ENCODE measurements around the gene KIF5C.

The KIF5C gene

GRCh38 chr2:149047118-149047517 is 172.1 kb downstream of the KIF5C start:
- no peak for DNase-seq (ENCODE audit: low read depth)
- H3K4me3 ChIP-seq (ENCODE audit: low read depth, low read length) = no peak overlapping the region
- no peak for TF ChIP-seq CTCF (IDR thresholded peaks at IDR 0.05; ENCODE audit: insufficient read depth, low read depth, low read length, missing control alignments)

DNA sequence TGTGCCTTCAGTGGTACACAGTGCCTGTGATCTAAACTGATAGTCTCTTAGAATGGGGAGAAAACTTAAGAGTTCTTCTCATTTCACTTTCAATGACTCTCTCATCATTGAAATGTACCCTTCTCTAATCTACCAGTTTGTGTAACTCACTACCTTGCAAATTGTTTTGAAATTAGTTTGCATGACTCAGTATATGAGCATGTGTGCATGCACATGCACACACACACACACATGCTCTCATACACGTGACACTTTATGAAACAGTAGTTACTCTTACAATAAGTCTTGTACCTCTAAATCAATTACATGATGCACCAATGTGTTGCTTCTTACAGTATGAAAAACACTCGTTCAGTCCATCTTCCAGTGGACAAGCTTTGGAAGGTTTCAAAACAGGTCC is 174.1 kb downstream of the KIF5C start:
- no peak for DNase-seq (ENCODE audit: low read depth)
- no peak overlapping the region for H3K4me3 ChIP-seq (ENCODE audit: low read depth, low read length)
- TF ChIP-seq CTCF (IDR thresholded peaks at IDR 0.05; ENCODE audit: insufficient read depth, low read depth, low read length, missing control alignments) = no peak

DNA sequence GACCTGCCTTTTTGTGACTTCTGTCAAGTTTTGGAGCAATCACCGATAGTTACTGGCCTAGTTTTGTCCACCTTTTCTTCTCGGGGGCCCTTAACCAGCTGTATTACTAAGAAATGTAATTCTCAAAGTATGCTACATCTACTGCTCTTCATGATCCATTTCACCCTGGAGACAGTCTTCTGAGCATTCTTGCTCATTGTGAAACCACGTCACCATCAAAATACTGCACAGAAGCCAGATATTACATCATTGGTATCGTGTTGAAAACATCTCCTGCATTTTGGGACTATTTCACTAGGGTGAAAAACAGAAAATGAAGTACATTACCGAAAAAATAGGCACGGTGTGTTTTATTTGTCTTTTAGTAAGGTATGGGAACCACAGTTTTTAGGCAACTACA is 175.2 kb downstream of the KIF5C start:
- TF ChIP-seq CTCF (IDR thresholded peaks at IDR 0.05; ENCODE audit: insufficient read depth, low read depth, low read length, missing control alignments) = no peak
- peak; percentile 76 for DNase-seq (ENCODE audit: low read depth)
- no peak overlapping the region for H3K4me3 ChIP-seq (ENCODE audit: low read depth, low read length)

GRCh38 chr2:149055751-149056150 is 180.7 kb downstream of the KIF5C start:
- no peak overlapping the region for H3K4me3 ChIP-seq (ENCODE audit: low read depth, low read length)
- no peak for DNase-seq (ENCODE audit: low read depth)
- TF ChIP-seq CTCF (IDR thresholded peaks at IDR 0.05; ENCODE audit: insufficient read depth, low read depth, low read length, missing control alignments) = no peak

- no peak for TF ChIP-seq CTCF (IDR thresholded peaks at IDR 0.05; ENCODE audit: insufficient read depth, low read depth, low read length, missing control alignments)
- DNase-seq (ENCODE audit: low read depth) = no peak
- H3K4me3 ChIP-seq (ENCODE audit: low read depth, low read length) = no peak overlapping the region
These were observed 181.7 kb downstream of the KIF5C start for GRCh38 chr2:149056541-149057255.

- DNase-seq (ENCODE audit: low read depth) = no peak
- no peak overlapping the region for H3K4me3 ChIP-seq (ENCODE audit: low read depth, low read length)
- no peak for TF ChIP-seq CTCF (IDR thresholded peaks at IDR 0.05; ENCODE audit: insufficient read depth, low read depth, low read length, missing control alignments)
These were observed 182.4 kb downstream of the KIF5C start for GRCh38 chr2:149057401-149057800.

DNA sequence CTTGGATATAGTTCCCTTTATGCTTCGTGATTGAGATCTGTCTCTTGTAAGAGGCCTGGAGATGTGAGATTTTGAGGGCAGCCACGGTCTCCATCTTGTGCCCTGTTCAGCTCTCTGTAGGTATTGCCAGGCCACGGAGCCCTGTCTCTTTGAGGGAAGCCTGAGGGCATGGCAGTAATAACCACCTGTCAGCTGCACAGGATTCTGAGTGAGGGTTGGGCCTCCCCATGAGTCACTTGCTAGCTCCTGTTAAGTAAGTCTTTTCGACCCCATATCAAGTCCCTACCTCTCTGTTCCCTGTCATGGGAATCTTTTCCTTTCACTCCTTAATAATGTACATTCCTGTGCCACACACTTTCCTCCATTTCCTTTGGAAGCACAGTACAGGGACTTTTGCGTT is 183.9 kb downstream of the KIF5C start:
- TF ChIP-seq CTCF (IDR thresholded peaks at IDR 0.05; ENCODE audit: insufficient read depth, low read depth, low read length, missing control alignments) = no peak

More for the DNA sequence above, 183.9 kb downstream of the KIF5C start:
- no peak overlapping the region for H3K4me3 ChIP-seq (ENCODE audit: low read depth, low read length)
- DNase-seq (ENCODE audit: low read depth) = no peak
